DOHH2 (cell line): ENCODE results near the gene HSD11B1.

Source experiments
- CTCF ChIP-seq: fragments of 200-600 bp; sonication (generic); IDR thresholded peaks from one replicate; pipeline ENCODE4 v1.5.1; 2014; ENCODE audit warnings: antibody characterized with exemption, mild to moderate bottlenecking, low read depth, low read length; ENCODE audit not compliant: poor library complexity, severe bottlenecking
- EZH2phosphoT487 ChIP-seq: fragments of 200-600 bp; sonication (generic); IDR thresholded peaks from 2 replicates; pipeline ENCODE4 v1.6.1; 2017; ENCODE audit warnings: borderline replicate concordance, mild to moderate bottlenecking, antibody characterized with exemption, low read length, moderate library complexity, mixed read lengths

DNA sequence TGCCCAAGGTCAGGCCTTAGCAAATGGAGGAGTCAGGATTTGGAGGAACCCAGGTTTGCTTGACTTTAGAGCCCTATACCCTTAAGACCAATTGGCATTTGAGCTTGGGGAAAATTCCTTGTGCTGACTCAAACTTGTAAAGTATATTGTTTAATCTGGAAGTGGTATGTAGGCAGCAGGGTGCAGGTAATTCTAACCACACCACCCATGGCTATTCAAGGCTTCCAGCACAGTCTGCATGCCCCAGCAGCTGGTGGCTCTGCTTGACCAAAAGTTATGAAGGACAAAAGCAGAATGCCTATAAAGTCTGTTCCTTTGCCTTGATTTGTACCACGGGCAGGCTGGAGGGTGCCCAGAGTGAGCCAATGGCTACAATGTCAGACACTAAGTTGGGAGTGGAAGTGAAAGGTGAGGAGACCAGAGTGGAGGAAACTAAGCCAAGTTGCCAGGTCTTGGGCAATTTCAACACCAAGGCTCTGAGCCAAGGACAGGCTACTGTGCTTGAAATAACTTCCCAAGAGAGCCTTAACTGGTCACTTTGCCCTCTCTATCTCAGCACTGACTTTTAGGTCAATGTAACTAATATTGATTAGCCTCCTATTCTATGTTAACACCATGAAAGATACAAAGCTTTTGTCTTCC, 34.1 kb upstream of the HSD11B1 start:
- TF ChIP-seq CTCF, result no peak
- TF ChIP-seq EZH2phosphoT487, result no peak
